ENCODE measurements around the gene TBC1D22B.

Gene TBC1D22B

GRCh38 chr6:37362101-37362828 lies 104.7 kb downstream of the TBC1D22B start:
- DNase-seq = no peak

GRCh38 chr6:37365791-37366190 lies 108.2 kb downstream of the TBC1D22B start:
- DNase-seq = peak; percentile 30 to 35

GRCh38 chr6:37366910-37367309 lies 109.3 kb downstream of the TBC1D22B start:
- no peak for DNase-seq

DNA sequence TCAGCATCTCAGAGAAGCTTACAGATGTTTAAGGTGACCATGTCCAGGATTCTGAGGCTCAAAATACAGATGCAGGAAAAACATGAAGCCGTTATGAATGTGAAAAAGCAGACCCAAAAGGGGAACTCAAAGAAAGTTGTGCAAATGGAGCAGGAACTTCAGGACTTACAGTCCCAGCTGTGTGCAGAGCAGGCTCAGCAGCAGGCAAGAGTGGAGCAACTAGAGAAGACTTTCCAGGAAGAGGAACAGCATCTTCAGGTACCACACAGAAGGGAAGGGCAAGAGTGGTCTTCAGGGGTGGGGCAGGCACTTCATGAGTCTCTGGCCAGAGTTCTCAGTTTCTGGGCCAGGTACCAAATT lies 111.4 kb downstream of the TBC1D22B start:
- DNase-seq = peak; percentile 61 to 71

DNA sequence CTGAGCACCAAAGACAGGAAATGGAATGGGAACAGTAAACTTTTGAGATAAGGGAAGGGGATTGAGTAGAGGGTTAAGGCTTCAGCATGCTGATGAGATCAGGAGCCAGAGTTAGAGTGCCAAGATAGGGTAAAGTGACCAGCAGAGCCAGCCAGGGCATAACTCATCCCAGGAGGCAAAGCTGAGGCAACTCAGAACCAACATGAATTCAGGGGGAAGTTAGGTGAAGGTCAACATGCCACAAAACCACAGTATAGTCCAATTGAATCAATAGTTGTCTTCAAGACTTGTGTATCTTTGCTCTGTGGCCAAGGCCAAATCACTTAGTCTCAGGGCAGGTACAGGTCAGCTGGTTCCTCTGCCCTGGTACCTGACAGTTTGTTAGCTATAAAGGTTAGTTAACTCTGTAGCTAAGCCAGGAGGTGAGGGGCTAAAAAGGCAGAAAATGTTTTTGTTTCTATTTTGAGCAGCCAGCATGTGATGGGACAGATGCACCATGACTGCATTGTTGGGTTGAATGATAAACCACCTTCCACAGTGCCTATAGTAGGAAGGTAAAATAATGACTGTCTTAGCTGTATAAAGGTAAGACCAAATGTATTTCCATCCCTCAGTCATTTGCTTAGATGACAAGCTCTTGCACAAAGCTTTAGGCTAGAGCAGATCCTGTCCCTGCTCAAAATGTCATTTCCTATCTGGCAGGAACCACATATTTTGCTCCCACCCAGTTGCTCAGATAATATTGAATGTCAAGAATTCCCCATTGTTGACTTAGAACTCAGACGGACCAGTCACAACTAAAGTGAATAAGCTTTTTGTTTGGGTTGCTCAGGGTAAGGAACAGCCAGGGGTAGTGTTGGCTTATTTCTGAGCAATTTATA lies 112.0 kb downstream of the TBC1D22B start:
- no peak for DNase-seq

DNA sequence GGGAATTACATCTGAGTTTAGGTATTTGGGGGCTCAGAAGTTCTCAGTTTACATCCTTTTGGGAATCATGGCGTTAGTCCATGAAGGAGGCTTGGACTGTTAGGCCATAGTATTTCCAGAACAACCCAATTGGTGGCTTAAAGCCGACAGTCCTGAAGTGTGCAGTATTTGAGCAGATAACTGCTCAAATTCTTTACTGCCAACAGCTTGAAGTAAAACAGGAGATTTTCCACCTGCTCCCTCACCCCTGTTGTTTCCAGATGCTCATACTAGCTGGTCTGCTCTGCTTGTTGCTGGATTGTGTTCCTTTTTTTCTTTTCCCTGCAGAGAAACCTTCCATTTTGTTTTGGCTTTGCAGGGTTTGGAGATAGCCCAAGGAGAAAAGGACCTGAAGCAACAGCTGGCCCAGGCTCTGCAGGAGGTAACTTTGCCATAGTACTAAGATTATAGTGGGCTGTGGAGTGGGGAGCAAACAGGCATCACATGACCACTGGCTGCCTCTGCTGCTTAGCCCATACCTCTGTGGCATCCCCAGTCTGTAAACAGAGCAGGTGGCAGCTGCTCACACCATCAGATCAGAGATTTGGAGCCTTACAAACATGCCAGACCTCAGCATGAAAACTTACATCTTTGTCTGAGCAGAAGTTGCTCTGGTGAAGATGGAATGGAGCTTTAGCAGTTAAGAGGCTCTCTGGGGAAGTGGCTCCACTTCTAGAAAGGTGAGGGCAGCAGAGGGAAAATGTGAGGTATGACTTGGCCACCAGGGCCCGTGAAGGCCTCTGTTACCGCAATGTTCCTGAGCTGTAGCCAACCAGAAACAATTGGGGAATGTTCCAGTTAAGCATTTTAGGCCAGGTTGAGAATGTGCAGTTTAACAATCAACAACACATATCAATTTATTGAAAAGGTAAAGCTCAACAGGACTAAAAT lies 113.8 kb downstream of the TBC1D22B start:
- no peak for DNase-seq

GRCh38 chr6:37372116-37372515 lies 114.5 kb downstream of the TBC1D22B start:
- no peak for DNase-seq

GRCh38 chr6:37373822-37374471 lies 116.4 kb downstream of the TBC1D22B start:
- DNase-seq = no peak

DNA sequence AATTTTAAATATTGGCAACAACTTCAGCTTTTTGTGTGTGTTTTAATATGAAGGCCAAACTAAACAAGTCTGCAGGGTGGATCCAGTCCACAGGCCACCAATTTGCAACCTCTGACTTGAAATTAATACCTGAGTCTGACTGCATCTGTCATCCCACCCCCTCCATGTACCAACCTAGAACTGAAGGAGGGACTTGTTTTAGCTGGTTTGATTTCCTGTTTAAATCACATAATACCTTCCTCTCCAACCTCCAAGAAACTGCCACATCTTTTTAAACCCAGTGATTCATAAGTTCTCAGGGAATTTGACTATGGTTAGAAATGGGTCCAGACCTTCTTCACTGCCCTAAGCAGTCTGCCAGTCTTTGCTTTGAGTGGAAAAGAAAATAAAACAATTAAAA lies 117.8 kb downstream of the TBC1D22B start:
- no peak for DNase-seq

DNA sequence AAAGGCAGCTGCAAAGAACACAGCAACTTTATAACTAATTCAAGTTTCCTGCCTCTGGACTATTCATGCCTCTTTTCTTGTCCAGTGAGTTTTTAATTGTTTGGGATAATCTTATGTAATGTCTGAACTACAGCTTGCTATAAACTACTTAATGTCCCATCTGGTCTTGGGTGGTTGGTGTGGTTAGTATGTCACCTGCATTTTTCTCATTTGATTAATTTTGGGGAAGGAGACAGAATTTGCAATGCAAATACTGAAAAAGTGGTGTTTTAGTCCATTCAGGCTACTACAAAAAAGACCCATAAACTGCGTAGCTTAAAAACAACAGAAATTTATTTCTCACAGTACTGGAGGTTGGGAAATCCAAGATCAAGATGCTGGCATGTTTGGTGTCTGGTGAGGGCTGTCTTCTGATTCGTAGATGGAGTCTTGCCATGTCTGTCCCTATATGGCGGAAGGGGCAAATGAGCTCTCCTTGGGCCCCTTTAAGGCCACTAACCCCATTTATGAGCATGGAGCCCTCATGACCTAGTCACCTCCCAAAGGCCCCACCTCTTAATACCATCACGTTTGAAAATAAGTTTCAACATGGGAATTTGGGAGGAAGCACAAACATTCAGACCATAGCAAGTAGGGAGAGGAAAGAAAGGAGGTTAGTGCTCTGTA lies 118.6 kb downstream of the TBC1D22B start:
- no peak for DNase-seq

- peak; percentile 70 to 77 for DNase-seq
These were observed 124.0 kb downstream of the TBC1D22B start for GRCh38 chr6:37381579-37381978.

Data from AML-193 (cell line).